Right lobe of liver (tissue), 6 donors: Measurements from ENCODE around the gene MDN1. TPM values are rescaled to one million over a fixed set of nuclear protein-coding genes. Genes with fewer than 3 reads are reported as not detected.
A peak's percentile ranks its signal among the peaks of the same experiment; 100 is the strongest.
"Not testable (repeated sequence)": the region's sequence is repeated elsewhere in the genome, so short reads cannot be mapped to it uniquely, and the experiment has no call there.

Source experiments
- ATAC-seq, 4 donors: fragments of 200-7000 bp; cut with Tn5 transposase; one replicate each; pipeline ENCODE4 v1.9.1; 2020; ENCODE audit warnings: mild to moderate bottlenecking in 4 of 4, moderate library complexity in 4 of 4
- DNase-seq, 3 donors: peaks; one replicate each; pipeline ENCODE4 v3.0.0-alpha.2; 2020
- H3K27ac ChIP-seq, 3 donors: fragments of 200-600 bp; one replicate each; pipeline ENCODE4 v1.8.0; 2022
- H3K27me3 ChIP-seq, 2 donors: fragments of 200-600 bp; one replicate each; pipeline ENCODE4 v1.8.0; 2022
- H3K36me3 ChIP-seq, 4 donors: fragments of 200-600 bp; sonication (generic) in 1 of 4; one replicate each; pipeline versions ENCODE4 v1.5.1 to v1.8.0; 2017 to 2022; ENCODE audit warnings: control low read depth in 1 of 4
- H3K4me1 ChIP-seq, 4 donors: fragments of 200-600 bp; sonication (generic) in 1 of 4; one replicate each; pipeline versions ENCODE4 v1.5.1 to v1.8.0; 2017 to 2022; ENCODE audit warnings: control low read depth in 1 of 4
- H3K4me3 ChIP-seq, 3 donors: fragments of 200-600 bp; one replicate each; pipeline ENCODE4 v1.8.0; 2022
- H3K9me3 ChIP-seq, 4 donors: fragments of 200-600 bp; sonication (generic) in 1 of 4; one replicate each; pipeline versions ENCODE4 v1.5.1 to v1.8.0; 2017 to 2022; ENCODE audit warnings: control low read depth in 1 of 4
- CTCF ChIP-seq, 4 donors: fragments of 200-600 bp in 3 of 4; fragments of 450-650 bp in 1 of 4; IDR thresholded peaks; one replicate each; pipeline versions ENCODE4 v1.5.1 to v1.8.0; 2016 to 2022; ENCODE audit warnings: antibody characterized with exemption in 4 of 4, mild to moderate bottlenecking in 2 of 4
- POLR2A ChIP-seq: fragments of 450-650 bp; IDR thresholded peaks from one replicate; pipeline ENCODE4 v1.6.1; 2017; ENCODE audit warnings: antibody characterized with exemption, mild to moderate bottlenecking
- WGBS: methylation state at CpG from one replicate; pipeline ENCODE4 v1.1.6; 2018; ENCODE audit warnings: low coverage, low lambda C conversion rate; ENCODE audit not compliant: insufficient coverage; ENCODE audit errors: missing lambda C conversion rate; 5-methylcytosine and 5-hydroxymethylcytosine counted together
- intact Hi-C, 2 donors: fragments of 100-400 bp; cut with DNase I; formaldehyde crosslinking; loops; one replicate each; pipeline versions ENCODE4 v1.11.2 to v1.14.1; 2022
- total RNA-seq, 6 experiments: library from RNA; depleted of rRNA in 2 of 6; stranded (reverse); fragments of >200 nt in 2 of 6; fragmentation: NEBNext Ultra II Directional in 3 of 6; extraction: Animal tissue kit (Norgen Biotek cat#: 25700) in 3 of 6; gene quantifications; one replicate each; pipeline versions ENCODE4 v1.1.0 to v1.2.4, GENCODE V29; 2016 to 2023
- donor health status: DM: no; HTN: yes; CAD: no.
- donor health status: DM: no; HTN: no; CAD: no.
- donor health status: DM: no; HTN: no; CAD: no.
- donor health status: DM: no; HTN: yes; CAD: no.
- donor health status: DM: no; HTN: yes; CAD: no.

The MDN1 gene
- total RNA-seq, 6 experiments from 2014 or later = 13.8 to 49.6 (median 25.5) TPM

GRCh38 chr6:89640804-89641203 is 178.8 kb downstream of the MDN1 start:
- intact Hi-C loops = no loop called here
- Histone ChIP-seq H3K4me1 (peaks cover 0 to 23% (median 5%) of the 10 kb centered on the region in 4 donors), H3K9me3 (no peaks in the 10 kb centered on the region), H3K36me3 (peaks cover 0 to 34% (median 15%) of the 10 kb centered on the region in 4 donors), H3K27me3 (no peaks in the 10 kb centered on the region), H3K4me3 (no peak overlapping the region), H3K27ac (no peak overlapping the region)
- no peak for TF ChIP-seq CTCF (IDR thresholded peaks at IDR 0.05)
- TF ChIP-seq POLR2A = no peak
- DNase-seq (no peak), ATAC-seq (no peak)
- 93% methylated on average over 4 of the region's 4 CpGs for WGBS

- intact Hi-C loops = no loop called here
- ATAC-seq (peak; percentile 97 to 99 (median 98)), DNase-seq (peak; percentile 96 to 98 (median 96))
- Histone ChIP-seq H3K27me3 (no peaks in the 10 kb centered on the region), H3K4me1 (peaks cover 0 to 18% (median 5%) of the 10 kb centered on the region in 4 donors), H3K27ac (peak within 1 kb of the TSS; percentile 81 to 89 (median 82)), H3K9me3 (no peaks in the 10 kb centered on the region), H3K4me3 (peak within 1 kb of the TSS; percentile 73 to 96 (median 79)), H3K36me3 (peaks cover 0 to 11% (median 6%) of the 10 kb centered on the region in 4 donors)
- TF ChIP-seq CTCF (IDR thresholded peaks at IDR 0.05) (peak in 2 of 4 donors; percentile 8 to 26), POLR2A (peak; percentile 81)
- WGBS = 2% methylated on average over 48 of the region's 58 CpGs
Observed at GRCh38 chr6:89638320-89639195, 181.0 kb downstream of the MDN1 start, which contains the start of gene LYRM2. Gene LYRM2, minus strand, starts transcription at chr6:89638747. Its CDS starts 31 bp downstream, at chr6:89638716.

- Histone ChIP-seq H3K27ac (peak overlapping the region; percentile 81 to 89 (median 82)), H3K9me3 (no peaks in the 10 kb centered on the region), H3K27me3 (no peaks in the 10 kb centered on the region), H3K4me3 (peak overlapping the region; percentile 73 to 96 (median 79)), H3K4me1 (peaks cover 0 to 15% (median 5%) of the 10 kb centered on the region in 4 donors), H3K36me3 (peaks cover 0 to 6% (median 3%) of the 10 kb centered on the region in 4 donors)
- DNase-seq (no peak), ATAC-seq (peak in 2 of 4 donors; percentile 1 to 3)
- no peak for TF ChIP-seq POLR2A
- no peak for TF ChIP-seq CTCF (IDR thresholded peaks at IDR 0.05)
- WGBS = 17% methylated on average over 7 of the region's 7 CpGs
- intact Hi-C loops = no loop called here
Observed at GRCh38 chr6:89637960-89638319, 181.7 kb downstream of the MDN1 start.

GRCh38 chr6:89636412-89636811 is 183.2 kb downstream of the MDN1 start:
- WGBS = 100% methylated on average over 3 of the region's 3 CpGs
- ATAC-seq = not testable (repeated sequence)

GRCh38 chr6:89630488-89630887 is 189.1 kb downstream of the MDN1 start:
- intact Hi-C loops = no loop called here
- WGBS = 94% methylated on average over 6 of the region's 9 CpGs
- Histone ChIP-seq H3K9me3 (no peaks in the 10 kb centered on the region), H3K4me3 (no peak overlapping the region), H3K4me1 (no peaks in the 10 kb centered on the region), H3K27me3 (no peaks in the 10 kb centered on the region), H3K36me3 (no peaks in the 10 kb centered on the region), H3K27ac (no peak overlapping the region)
- no peak for TF ChIP-seq CTCF (IDR thresholded peaks at IDR 0.05)
- no peak for TF ChIP-seq POLR2A
- DNase-seq (no peak), ATAC-seq (peak in 1 of 4 donors; percentile 7)

More at GRCh38 chr6:89636412-89636811, 183.2 kb downstream of the MDN1 start:
- H3K9me3 ChIP-seq, H3K36me3 ChIP-seq, H3K27ac ChIP-seq, H3K4me3 ChIP-seq, intact Hi-C loops, DNase-seq, H3K27me3 ChIP-seq: not testable (repeated sequence)
- peaks cover 0 to 15% (median 5%) of the 10 kb centered on the region in 4 donors for H3K4me1 ChIP-seq
